ENCODE measurements around the gene BRMS1L. TPM values are rescaled to one million over a fixed set of nuclear protein-coding genes. Genes with fewer than 3 reads are reported as not detected.

The BRMS1L gene
- total and polyA plus RNA-seq, 2 donors (not counting 3 experiments of a cell fraction or from before 2014, with no cell fraction given): 4.0 to 7.7 TPM

DNA sequence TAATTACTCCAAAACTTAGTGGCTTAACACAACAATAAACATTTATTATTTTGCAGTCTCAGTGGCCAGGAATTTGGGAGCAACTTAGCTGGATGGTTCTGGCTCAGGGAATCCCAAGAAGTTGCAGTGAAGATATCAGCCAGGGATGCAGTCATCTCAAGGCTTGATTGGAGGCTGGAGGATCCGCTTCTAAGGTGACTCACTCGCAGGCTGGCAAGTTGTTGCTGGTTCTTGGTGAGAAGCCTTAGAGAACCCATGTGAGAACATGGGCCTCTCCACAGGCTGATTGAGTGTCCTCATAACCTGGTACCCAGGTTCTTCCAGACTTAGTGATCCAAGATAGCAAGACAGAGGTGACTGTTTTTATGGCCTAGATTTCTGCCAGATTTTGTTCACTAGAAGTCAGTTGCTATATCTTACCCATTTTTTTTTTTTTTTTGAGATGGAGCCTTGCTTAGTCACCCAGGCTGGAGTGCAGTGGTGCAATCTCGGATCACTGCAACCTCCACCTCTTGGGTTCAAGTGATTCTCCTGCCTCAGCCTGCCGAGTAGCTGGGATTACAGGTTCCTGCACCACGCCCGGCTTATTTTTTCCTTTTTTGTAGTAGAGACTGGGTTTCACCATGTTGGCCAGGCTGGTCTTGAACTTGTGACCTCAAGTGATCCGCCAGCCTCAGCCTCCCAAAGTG lies 32.5 kb downstream of the BRMS1L start:
- intact Hi-C loops (cut with micrococcal nuclease): no loop called here
- H3K27ac ChIP-seq (ENCODE audit: insufficient read depth, low read depth, low read length): no peak overlapping the region
- H3K36me3 ChIP-seq (ENCODE audit: control insufficient read depth in 2 of 2, extremely low read depth in 1 of 2, insufficient read depth in 2 of 2, low read length in 2 of 2): peaks cover 0 to 3% of the 10 kb centered on the region in 2 experiments
- H3K9ac ChIP-seq (replicated peaks; ENCODE audit: extremely low read depth, insufficient read depth, low read length): no peak overlapping the region
- H3K9me1 ChIP-seq (replicated peaks; ENCODE audit: control insufficient read depth, extremely low read depth, insufficient read depth, low read length): no peaks in the 10 kb centered on the region
- no peak overlapping the region for H3K4me3 ChIP-seq (replicated peaks in 1 of 3; ENCODE audit: insufficient read depth in 1 of 3, low read depth in 1 of 3, low read length in 3 of 3)
- DNase-seq (ENCODE audit: low read depth, low spot score): no peak
- no peaks in the 10 kb centered on the region for H3K4me1 ChIP-seq (ENCODE audit: control insufficient read depth, extremely low read depth, insufficient read depth, low read length)
- CTCF ChIA-PET: no interaction called here
- H3K27me3 ChIP-seq (ENCODE audit: control insufficient read depth in 2 of 2, insufficient read depth in 2 of 2, low read length in 2 of 2): no peaks in the 10 kb centered on the region
- POLR2A ChIA-PET: no interaction called here
- dilution Hi-C loops (cut with MboI; ENCODE audit: extremely low pct_ligation_motif_present, low sequenced_read_pairs): no loop called here
- FAIRE-seq: no peak
- no peaks in the 10 kb centered on the region for H3K79me2 ChIP-seq (ENCODE audit: control insufficient read depth, insufficient read depth, low read length)
- H3K4me2 ChIP-seq (ENCODE audit: insufficient read depth, low read length): no peak overlapping the region
- H4K20me1 ChIP-seq (replicated peaks; ENCODE audit: control insufficient read depth, extremely low read depth, insufficient read depth, low read length): no peaks in the 10 kb centered on the region
- TF ChIP-seq POLR2AphosphoS5 (IDR thresholded peaks at IDR 0.05; ENCODE audit: insufficient read depth, low read depth, low read length) (no peak), JUN (IDR thresholded peaks at IDR 0.05; ENCODE audit: borderline replicate concordance, insufficient read depth, insufficient read length, low read depth) (no peak), EZH2 (IDR thresholded peaks at IDR 0.05; ENCODE audit: borderline replicate concordance, low read depth, low read length, severe bottlenecking) (no peak), FOS (IDR thresholded peaks at IDR 0.05; ENCODE audit: borderline replicate concordance, insufficient read depth, low read length) (no peak), GATA2 (IDR thresholded peaks at IDR 0.05; ENCODE audit: insufficient read depth, insufficient read length, low read depth, low read length) (no peak), POLR2A (IDR thresholded peaks at IDR 0.05; ENCODE audit: low read depth, low read length) (no peak), MYC (IDR thresholded peaks at IDR 0.05; ENCODE audit: low read depth, low read length) (no peak)
- TF ChIP-seq, protein P1, sequence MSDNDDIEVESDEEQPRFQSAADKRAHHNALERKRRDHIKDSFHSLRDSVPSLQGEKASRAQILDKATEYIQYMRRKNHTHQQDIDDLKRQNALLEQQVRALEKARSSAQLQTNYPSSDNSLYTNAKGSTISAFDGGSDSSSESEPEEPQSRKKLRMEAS (IDR thresholded peaks at IDR 0.05; ENCODE audit: insufficient read depth, insufficient read length): no peak
- TF ChIP-seq, protein P2, sequence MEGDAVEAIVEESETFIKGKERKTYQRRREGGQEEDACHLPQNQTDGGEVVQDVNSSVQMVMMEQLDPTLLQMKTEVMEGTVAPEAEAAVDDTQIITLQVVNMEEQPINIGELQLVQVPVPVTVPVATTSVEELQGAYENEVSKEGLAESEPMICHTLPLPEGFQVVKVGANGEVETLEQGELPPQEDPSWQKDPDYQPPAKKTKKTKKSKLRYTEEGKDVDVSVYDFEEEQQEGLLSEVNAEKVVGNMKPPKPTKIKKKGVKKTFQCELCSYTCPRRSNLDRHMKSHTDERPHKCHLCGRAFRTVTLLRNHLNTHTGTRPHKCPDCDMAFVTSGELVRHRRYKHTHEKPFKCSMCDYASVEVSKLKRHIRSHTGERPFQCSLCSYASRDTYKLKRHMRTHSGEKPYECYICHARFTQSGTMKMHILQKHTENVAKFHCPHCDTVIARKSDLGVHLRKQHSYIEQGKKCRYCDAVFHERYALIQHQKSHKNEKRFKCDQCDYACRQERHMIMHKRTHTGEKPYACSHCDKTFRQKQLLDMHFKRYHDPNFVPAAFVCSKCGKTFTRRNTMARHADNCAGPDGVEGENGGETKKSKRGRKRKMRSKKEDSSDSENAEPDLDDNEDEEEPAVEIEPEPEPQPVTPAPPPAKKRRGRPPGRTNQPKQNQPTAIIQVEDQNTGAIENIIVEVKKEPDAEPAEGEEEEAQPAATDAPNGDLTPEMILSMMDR (IDR thresholded peaks at IDR 0.05; ENCODE audit: extremely low read depth in 1 of 2, insufficient read depth in 1 of 2, low read depth in 1 of 2, low read length in 2 of 2): no peak
- H2AFZ ChIP-seq (ENCODE audit: low read depth, low read length): no peak overlapping the region
- BruUV-seq (replicated peaks): no TSS peak
- H3K9me3 ChIP-seq (replicated peaks; ENCODE audit: control insufficient read depth, insufficient read depth, low read length): no peaks in the 10 kb centered on the region

All from endothelial cell of umbilical vein (primary cell).